ENCODE results near the gene BCAT1.

Gene BCAT1, protein sequence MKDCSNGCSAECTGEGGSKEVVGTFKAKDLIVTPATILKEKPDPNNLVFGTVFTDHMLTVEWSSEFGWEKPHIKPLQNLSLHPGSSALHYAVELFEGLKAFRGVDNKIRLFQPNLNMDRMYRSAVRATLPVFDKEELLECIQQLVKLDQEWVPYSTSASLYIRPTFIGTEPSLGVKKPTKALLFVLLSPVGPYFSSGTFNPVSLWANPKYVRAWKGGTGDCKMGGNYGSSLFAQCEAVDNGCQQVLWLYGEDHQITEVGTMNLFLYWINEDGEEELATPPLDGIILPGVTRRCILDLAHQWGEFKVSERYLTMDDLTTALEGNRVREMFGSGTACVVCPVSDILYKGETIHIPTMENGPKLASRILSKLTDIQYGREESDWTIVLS
- total RNA-seq = 0.94 reads per million

DNA sequence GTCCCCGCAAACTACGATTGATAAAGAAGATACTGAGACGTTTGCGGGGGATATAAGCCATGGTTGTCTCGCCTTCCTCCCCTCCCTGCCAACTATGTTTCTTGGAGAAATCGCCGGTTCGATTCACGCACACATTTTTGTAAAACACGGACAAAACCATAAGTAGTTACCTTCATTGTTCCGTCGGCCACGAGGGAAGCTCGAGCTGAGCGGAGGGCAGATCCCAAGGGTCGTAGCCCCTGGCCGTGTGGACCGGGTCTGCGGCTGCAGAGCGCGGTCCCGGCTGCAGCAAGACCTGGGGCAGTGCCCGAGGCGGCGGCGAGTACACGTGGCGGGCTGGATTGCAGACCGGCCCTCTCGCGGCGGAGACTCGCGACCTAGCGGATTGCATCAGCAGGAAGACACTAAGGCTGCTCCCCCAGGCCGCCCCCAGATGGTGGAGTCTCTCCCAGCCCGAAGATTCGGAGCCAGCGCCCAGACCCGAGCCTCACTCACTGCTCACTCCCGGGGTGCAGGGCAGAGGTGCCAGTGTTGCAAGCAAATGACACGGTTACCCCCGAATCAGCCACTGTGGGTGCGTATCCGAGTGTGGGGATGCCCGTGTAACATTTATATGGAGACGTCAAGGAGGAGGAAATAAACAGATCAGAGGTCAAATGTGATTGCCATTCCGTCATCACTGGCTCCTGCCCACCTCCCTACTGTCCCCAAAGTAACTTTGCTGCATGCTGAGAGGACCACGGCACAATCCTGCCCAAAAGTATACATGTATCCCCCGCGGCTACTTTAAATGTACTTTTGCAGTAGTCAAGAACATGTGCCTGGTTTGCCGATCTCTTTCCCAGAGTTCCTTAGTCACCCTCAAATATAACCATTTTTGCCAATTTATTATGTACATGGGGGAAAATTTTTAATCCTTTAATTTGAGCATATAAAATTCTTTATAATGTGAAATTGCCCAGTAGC, at the start of gene BCAT1:
Gene BCAT1, minus strand, starts transcription at position 345 of the 966 bp plus-strand sequence. Its CDS starts 169 bp downstream, at position 176.
- DNase-seq = no peak

DNA sequence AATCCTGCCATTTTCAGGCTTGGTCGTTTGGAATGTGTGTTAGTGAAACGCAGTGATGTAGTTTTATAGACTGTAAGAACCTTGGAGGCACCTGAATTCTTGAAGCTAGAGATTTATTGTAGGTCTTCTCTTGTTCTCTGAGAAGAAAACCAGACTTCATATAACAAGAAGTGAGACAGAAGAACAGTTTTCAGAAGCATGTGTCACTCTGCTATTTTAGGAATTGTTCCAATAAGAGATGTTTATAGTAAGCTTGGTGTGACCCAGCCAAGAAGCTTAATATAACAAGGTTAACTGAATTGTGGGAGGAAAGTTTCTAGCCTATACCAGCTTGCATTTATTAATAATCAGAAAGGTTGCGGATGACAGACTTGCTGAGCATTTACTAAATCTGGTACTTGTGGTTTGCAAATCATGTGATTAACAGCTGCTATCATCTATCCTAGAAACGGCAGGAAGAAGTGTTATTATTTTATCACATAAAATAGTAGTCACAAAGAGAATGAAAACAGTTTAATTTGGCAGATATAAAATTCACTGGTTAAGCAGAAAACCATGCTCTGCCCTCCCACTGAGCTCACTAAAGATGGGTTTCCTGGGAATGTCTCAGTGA, 49.2 kb upstream of the BCAT1 start:
- DNase-seq = no peak

DNA sequence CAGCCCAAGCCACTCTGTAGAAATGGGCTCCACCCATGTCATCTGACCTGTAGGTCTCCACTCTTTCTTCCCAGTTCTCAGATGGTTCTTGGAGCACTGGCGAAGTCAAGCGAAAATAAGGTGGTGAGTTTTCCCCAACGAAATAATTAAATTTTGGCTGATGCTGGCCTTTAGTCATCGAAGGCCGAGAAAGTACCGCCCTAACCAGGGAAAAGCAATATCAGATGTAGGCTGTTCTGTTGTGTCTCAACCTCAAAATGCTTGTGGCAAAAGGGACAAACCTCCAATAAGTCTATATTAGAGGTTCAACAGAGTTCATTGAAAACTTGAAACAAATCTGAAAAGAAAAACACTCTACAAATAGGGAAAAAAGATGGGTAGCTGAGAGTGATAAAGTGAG, 48.6 kb upstream of the BCAT1 start:
- no peak for DNase-seq

DNA sequence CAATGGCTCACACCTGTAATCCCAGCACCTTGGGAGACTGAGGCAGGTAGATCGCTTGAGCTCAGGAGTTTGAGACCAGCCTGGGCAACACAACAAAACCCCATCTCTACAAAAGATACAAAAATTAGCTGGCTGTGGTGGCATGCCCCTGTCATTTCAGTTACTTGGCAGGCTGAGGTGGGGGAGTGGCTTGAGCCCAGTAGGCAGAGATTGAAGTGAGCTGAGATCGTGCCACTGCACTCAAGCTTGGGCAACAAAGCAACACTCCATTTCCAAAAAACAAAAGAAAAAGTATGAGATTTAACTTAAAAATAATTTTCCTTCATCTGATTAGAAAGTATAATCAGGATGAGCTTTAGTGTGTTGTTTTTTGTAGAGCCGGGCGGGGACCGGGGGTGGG, 47.9 kb upstream of the BCAT1 start:
- DNase-seq = no peak

DNA sequence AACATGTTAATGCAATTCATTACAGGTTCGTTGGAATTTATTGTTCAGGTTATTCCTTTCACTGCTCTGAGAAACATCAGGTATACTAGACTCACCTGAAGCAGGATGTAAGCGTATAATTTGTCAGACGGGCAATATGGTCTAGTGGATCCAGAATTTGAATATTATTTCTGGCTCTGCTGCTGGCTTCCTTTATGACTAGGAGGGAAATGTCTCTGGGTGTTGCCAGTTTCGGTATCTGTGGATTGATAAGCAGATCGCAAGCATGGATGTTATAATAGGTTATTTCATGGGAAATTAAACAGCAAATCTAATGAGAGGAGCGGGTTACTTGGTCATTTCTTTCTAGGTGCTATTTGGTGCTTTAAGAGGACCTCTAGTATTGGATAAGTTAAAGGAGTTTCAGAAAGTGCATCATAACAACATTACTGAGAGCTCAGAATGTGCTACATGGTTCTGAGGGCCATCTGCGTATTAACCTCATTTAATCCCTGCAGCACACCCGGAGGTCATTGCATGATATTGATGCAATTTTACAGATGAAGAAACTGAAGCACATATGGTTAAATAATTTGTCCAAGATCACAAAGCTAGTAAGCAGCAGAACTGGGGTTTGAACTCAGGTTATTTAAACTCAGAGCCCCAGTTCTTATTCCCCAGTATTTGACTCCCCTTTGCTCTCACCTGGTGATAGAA, 47.3 kb upstream of the BCAT1 start:
- no peak for DNase-seq

DNA sequence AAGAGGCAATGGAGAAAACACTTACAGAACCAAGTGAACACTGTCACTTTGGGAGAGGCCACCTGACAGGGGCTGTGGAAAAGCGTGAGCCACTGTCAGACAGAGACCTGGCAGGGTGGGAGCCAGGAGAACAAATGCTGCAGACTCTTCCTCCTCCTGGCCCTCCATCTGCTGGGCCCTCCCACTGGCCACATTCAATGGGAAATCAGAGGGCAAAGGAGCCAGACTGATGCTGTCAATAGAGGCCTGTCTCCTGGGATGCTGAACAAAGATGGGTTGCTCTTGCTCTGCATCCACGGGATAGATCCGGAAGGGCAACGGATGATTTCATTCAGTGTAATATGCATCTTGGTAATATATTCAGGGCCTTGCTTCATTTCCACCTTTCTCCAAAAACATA, 44.9 kb upstream of the BCAT1 start:
- no peak for DNase-seq

DNA sequence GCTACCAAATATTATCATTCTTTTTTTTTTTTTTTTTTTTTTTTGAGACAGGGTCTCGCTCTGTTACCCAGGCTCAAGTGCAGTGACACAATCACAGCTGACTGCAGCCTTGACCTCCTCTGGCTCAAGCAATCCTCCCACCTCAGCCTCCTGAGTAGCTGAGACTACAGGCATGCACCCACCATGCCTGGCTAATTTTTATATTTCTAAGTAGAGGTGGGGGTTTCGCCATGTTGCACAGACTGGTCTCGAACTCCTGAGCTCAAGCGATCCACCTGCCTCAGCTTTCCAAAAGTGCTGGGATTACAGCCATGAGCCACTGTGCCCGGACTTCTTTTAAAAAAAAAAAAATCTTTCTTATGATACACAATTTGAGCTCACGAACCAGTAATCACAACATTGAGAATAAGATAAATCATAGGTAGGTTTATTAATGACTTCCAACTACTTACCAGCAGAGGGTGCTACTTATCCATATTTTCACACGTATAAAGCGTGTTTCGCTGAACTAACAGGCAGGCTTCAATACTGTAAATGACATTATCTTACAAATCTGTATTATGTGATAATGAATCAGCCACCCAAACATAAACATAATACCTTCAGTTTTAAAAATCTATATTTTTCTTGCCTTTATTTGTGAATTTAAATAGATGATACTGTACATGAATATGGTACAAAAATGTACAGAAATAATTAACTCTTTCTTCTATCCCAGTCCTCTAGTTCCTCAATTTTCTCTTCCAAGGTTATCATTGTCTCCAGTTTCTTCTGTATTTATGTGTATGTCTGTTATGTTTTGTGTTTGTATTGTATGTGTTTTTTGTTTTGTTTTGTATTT, 42.5 kb upstream of the BCAT1 start:
- peak; percentile 8 for DNase-seq

DNA sequence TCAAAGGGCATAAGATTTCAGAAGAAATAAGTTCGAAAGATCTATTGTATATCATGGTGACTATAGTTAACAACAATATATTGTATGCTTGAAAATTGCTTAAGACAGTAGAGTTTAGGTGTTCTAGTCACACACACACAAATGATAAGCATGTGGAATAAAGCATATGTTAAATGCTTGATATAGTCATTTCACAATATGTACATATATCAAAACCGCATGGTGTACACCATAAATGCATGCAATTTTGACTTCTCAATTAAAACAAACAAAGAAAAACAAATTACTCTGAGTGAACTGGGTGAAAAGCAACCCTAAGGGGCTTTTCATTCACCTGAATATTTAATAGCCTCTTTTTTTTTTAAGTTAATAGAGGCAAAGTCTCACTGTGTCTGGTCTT, 40.3 kb upstream of the BCAT1 start:
- DNase-seq = no peak

DNA sequence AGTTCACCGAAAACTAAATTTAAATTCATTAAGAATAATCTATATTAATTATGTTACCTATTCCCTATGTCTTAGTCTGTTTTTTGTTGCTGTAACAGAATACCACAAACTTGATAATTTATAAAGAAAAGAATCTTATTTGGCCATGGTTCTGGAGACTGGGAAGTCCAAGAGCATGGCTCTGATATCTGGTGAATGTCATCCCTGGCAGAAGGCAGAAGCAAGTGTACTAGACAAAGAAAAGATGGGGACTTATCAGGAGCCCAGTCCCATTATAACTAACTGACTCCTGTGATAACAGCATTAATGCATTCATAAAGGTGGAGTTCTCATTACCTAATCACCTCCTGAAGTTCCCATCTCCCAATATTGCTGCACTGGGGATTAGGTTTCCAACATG, 33.3 kb upstream of the BCAT1 start:
- DNase-seq = no peak

DNA sequence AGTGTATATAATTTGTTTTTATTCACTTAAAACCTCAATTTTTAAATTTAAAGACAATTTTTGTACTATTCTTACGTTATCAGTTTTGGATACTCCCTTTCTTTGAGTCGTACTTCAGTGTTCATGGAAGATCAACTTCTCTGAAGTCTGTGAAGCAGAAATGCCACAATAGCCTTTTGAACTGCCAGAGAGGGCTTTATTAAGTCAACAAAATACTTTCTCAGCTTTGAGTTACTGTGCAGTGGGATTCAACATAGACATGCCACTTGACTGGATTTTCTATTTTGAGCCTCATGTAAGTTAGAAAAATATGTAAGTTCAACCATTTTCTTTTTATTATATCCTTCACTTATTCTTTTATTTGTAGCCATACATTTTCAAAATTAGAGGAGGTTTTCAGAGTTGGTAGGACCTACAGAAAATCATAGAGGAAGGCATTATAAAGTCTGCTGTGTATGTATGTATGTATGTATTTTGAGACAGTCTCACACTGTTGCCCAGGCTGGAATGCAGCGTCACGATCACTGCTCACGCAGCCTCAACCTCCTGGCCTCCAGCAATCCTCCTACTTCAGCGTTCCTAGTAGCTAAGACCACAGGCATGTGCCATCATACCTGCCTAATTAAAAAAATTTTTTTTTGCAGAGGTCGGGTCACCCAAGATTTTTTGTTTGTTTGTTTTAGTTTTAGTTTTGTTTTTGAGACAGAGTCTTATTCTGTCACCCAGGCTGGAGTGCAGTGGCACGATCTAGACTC, 31.3 kb upstream of the BCAT1 start:
- no peak for DNase-seq

DNA sequence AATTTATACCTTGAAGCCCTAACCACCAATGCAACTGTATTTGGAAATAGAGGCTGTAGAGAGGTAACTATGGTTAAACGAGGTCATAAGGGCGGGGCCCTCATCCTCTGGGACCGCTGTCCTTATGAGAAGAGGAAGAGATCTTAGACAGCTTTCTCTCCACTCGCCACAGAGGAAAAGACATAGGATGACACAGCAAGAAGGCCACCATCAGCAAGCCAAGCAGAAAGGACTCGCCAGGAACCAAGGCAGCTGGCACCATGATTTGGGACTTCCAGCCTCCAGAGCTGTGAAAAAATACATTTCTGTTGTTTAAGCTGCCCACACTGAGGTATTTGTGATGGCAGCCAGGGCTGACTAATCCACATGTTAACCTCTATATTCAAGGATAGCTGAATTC, 30.4 kb upstream of the BCAT1 start:
- no peak for DNase-seq

DNA sequence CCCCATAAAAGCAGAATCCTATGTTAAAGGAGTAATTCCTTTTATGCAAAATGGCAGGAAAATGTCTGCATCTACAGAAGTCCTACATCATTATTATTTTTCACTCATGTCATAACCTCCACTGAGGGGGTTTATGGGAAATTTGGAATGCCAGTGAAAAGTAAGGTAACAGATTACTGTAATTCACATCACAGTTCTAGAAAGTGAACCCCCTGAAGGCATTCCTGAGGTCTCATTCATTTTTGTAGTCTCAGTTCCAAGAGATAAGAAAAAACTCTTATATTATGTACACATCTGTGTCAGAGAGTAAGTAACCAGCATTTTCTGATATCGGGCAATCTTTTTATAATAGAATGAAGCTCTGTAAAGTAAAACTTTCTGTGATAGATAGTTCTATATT, 28.8 kb upstream of the BCAT1 start:
- no peak for DNase-seq

DNA sequence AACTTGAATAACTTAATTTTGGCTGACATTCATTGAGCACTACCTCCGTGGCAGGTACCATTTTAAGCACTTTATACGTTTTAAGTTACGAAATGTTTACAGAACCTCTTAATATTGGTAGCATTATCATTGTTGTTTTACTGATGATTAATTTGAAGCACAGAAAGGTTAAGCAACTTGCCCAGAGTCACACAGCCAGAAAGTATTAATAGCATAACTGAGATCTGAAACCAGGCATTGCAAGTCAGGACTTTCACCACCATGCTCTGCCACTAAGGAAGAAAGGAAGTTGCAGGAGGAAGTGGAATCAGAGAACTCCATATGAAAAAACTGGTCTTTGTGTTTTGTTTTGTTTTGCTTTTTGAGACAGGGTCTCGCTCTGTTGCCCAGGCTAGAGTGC, 28.2 kb upstream of the BCAT1 start:
- no peak for DNase-seq

DNA sequence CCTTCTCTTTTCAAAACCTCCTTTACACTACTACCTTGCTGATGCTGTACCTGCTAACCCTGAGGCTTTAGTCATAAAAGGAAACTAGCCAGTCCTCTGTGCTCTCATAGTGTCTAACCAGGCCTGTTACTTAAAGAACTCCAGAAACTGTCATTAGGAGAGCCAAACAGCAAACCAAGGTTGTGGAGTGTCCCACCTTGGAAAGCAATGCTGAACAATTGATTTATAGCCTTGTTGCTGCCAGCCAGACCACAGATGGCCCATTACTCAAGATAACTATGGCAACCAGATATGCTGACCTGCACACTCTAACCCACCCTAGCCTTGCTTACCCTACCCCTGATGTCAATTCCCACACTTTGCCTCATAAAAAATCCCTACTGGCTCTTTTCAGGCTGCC, 26.5 kb upstream of the BCAT1 start:
- no peak for DNase-seq

DNA sequence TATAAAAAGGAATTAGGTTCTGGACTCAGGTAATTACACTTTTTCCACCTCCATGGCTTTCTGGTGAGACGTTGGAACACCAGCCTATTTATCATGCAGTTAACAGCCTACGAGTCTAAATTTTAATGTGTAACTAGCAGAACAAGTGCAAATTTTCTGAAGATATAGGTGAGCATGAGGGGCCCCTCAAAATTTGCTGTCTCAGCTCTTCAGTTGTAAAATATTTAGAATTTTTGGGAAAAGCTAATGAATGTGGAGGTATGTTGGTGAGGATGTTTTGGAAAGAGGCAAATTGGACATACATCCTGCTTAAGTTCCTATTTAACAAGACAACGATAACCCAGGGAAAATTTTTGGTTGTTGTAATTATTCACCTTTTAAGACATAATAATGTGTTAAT, 25.3 kb upstream of the BCAT1 start:
- no peak for DNase-seq

DNA sequence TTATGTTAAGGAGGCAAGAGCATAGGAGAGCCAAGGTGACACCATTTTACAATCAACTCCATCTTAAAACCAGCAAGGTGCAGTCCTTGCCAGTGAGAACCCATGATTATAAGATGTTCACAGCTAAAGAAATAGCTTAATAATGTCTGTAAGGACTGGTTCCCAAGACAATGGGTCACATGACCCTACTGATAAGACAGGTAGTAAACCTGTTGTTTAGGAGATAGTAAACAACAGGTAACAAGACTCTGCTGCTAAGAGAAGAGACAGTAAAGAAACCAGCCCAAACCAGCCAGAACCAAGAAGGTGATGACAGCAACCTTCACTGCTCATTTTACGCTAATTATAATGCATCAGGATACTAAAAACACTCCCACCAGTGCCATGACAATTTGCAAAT, 23.2 kb upstream of the BCAT1 start:
- no peak for DNase-seq

DNA sequence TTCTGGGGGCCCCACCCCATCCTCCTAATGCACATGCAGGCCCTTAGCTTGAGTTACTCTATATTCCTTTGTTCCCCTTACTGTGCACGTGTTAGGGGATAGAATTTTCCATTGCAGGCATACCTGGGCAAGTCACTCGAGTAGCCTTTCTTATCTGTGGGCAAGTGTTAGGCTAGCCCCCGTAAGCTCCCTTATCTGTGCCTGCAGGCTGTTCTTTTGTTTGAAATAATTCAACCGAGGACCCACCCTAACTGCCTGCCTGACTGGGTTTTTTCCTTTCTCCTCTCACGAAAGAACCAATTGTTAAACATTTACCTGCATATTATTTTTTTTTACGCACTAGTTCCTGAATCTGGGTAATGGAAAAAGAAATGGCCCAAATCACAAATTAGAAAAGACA, 21.3 kb upstream of the BCAT1 start:
- DNase-seq = no peak

DNA sequence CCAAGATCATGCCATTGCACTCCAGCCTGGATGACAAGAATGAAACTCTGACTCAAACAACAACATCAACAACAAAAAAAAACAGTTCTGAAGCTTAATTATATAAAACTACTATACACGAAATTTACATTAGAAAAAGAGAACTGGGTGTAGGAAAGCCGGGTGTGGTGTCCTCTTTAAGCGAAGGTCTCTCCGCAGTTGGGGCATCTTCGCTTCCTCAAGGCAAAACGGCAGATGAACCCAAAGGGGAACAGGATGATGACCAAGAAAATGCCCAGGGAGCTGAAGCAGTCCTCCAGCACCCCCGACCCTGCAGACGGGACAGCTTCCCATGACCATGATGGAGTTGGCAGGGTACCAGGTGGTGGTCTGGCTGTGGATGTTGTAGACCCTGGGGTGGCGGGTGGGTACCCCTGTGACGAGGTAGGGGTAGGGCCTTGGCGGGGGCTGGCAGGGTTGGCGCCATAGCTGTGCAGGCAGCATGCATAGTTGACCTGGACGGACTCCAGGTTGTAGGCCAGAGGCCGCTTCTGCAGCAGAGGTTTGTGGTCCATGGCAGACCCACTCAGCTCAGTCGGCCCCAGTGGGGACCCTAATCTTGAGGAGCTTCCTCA, 18.2 kb upstream of the BCAT1 start:
- DNase-seq = no peak

DNA sequence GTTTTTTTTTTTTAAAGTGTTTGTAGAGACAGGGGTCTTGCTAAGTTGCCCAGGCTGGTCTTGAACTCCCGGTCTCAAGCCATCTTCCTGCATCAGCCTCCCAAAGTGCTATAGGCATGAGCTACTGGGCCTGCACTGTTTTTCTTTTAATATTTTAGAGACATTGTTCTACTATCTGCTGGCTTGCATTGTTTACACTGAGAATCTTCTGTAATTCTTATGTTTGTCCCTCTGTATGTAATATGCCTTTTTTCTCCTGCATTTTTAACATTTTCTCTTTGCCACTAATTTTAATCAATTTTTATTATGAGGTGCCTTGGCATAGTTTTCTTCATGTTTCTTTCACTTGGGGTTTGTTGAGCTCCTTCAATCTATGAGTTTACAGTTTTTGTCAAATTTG, 15.4 kb upstream of the BCAT1 start:
- DNase-seq = no peak

DNA sequence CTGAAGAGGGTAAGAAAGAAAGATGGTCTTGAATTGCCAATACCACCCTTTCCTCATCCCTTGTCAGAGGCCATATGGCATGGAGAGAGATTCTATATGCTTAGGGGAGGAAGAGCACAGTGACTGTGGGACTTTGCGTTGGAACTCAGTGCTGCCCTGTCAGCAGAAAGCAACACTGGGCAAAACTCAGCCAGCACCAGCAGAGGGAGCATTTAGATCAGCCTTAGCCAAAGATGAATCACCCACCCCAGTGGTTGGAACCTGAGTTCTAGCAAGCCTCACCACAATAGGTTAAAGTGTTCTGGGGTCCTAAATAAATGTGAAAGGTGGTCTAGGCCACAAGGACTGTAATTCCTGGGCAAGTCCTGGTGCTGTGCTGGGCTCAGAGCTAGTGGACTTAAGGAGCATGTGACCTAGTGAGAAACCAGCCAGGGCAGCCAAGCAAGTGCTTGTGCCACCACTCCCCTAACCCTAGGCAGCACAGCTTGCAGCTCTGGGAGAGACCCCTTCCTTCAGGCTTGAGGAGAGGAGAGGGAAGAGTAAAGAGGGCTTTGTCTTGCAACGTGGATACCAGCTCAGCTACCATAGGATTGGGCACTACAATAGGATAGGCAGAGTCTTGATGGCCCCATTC, 11.4 kb upstream of the BCAT1 start:
- no peak for DNase-seq

Data from effector CD4-positive, alpha-beta T cell (primary cell).